CD4-positive, alpha-beta T cell treated with Interleukin-2 at 100 ng/mL for 4 hours (primary cell): ENCODE data around the gene CFTR.

Experiments used
- DNase-seq: peaks from one replicate; pipeline ENCODE4 v3.0.0-alpha.2; 2020; ENCODE audit warnings: low spot score

CFTR gene

GRCh38 chr7:117648203-117648866, 168.5 kb downstream of the CFTR start:
- DNase-seq = no peak

GRCh38 chr7:117652943-117653680, 173.3 kb downstream of the CFTR start:
- DNase-seq = no peak

GRCh38 chr7:117654780-117655179, 175.0 kb downstream of the CFTR start:
- DNase-seq = no peak

GRCh38 chr7:117656806-117657205, 177.0 kb downstream of the CFTR start:
- no peak for DNase-seq

- no peak for DNase-seq
Observed at GRCh38 chr7:117659531-117660011, 179.7 kb downstream of the CFTR start.

- no peak for DNase-seq
Observed at GRCh38 chr7:117661328-117661727, 181.5 kb downstream of the CFTR start.

- no peak for DNase-seq
Observed at GRCh38 chr7:117664047-117664446, 184.2 kb downstream of the CFTR start.

GRCh38 chr7:117665368-117665767, 185.5 kb downstream of the CFTR start:
- no peak for DNase-seq

GRCh38 chr7:117666031-117666430, 186.2 kb downstream of the CFTR start:
- no peak for DNase-seq

- DNase-seq = no peak
Observed at GRCh38 chr7:117666689-117667088, 186.9 kb downstream of the CFTR start.

- DNase-seq = no peak
Observed at GRCh38 chr7:117667456-117667855, 187.6 kb downstream of the CFTR start.

GRCh38 chr7:117669818-117670217, 190.0 kb downstream of the CFTR start:
- no peak for DNase-seq

- no peak for DNase-seq
Observed at GRCh38 chr7:117672453-117672852, 192.6 kb downstream of the CFTR start.

- DNase-seq = no peak
Observed at GRCh38 chr7:117673367-117673766, 193.5 kb downstream of the CFTR start.

- no peak for DNase-seq
Observed at GRCh38 chr7:117673839-117674238, 194.0 kb downstream of the CFTR start.

- no peak for DNase-seq
Observed at GRCh38 chr7:117674617-117675016, 194.8 kb downstream of the CFTR start.

- no peak for DNase-seq
Observed at GRCh38 chr7:117675497-117676435, 195.9 kb downstream of the CFTR start.

GRCh38 chr7:117679120-117679519, 199.3 kb downstream of the CFTR start:
- DNase-seq = no peak

- no peak for DNase-seq
Observed at GRCh38 chr7:117682681-117683385, 203.0 kb downstream of the CFTR start.

- DNase-seq = no peak
Observed at GRCh38 chr7:117683430-117684175, 203.8 kb downstream of the CFTR start.

GRCh38 chr7:117685795-117686194, 206.0 kb downstream of the CFTR start:
- DNase-seq = no peak
